ENCODE measurements around the gene CUX1. TPM values are rescaled to one million over a fixed set of nuclear protein-coding genes. Genes with fewer than 3 reads are reported as not detected.

Gene CUX1
- total and polyA plus RNA-seq, 2 of the 13 experiments (the other 11 are each of a cell fraction or from before 2014, with no cell fraction given) = 13.7 to 14.9 TPM

DNA sequence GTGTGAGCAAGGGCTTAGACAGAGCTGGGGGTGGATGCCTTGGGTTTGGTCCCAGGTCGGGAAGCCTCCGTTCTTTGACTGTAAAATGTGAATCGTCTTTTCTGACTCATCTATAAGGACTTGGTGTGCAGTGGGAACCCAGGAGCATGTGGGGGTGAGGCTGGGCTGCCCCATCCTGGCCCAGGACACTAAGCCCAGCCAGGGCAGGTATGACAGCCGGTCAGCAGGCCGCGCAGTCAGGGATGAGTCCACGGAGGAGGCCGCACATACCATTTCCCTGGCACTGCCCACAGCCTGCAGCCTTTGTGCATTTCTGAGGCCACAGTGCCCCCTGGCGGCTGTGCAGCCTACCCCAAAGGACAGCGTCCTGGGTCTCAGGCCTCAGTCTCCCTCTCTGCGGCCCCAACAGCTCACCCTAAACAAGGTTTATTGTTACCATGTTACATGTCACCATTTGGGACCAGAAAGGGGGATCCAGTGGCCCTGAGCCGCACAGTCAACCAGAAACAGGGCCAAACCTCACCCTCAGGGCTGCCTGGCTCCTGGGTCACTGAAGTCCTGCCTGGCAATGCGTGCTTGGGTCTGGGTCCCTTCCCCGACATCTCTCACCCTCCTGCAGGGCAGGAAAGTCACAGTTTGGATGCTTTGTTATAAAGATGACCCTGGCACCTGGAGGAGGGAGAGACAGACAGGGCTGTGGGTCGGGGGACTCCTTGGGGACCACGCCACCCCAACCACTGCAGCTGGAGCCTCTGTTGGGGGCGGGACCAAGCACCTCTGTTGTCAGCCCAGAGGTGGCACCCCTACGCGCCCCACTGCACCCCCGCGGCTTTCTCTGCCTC is 454.9 kb downstream of the CUX1 start (continued):
- no peak for TF ChIP-seq REL (CRISPR knock-in tag; conservative IDR thresholded peaks at IDR 0.05)
- no peak for TF ChIP-seq ZNF703 (CRISPR knock-in tag; IDR thresholded peaks at IDR 0.05; ENCODE audit: borderline replicate concordance)
- TF ChIP-seq, protein P1, sequence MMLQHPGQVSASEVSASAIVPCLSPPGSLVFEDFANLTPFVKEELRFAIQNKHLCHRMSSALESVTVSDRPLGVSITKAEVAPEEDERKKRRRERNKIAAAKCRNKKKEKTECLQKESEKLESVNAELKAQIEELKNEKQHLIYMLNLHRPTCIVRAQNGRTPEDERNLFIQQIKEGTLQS (CRISPR knock-in tag; IDR thresholded peaks at IDR 0.05) = peak; percentile 22; the same call in 1 of the 2 replicates
- TF ChIP-seq, protein P2, sequence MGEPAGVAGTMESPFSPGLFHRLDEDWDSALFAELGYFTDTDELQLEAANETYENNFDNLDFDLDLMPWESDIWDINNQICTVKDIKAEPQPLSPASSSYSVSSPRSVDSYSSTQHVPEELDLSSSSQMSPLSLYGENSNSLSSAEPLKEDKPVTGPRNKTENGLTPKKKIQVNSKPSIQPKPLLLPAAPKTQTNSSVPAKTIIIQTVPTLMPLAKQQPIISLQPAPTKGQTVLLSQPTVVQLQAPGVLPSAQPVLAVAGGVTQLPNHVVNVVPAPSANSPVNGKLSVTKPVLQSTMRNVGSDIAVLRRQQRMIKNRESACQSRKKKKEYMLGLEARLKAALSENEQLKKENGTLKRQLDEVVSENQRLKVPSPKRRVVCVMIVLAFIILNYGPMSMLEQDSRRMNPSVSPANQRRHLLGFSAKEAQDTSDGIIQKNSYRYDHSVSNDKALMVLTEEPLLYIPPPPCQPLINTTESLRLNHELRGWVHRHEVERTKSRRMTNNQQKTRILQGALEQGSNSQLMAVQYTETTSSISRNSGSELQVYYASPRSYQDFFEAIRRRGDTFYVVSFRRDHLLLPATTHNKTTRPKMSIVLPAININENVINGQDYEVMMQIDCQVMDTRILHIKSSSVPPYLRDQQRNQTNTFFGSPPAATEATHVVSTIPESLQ (CRISPR knock-in tag; conservative IDR thresholded peaks at IDR 0.05) = no peak
- TF ChIP-seq ZBTB1 (CRISPR knock-in tag; IDR thresholded peaks at IDR 0.05; ENCODE audit: borderline replicate concordance) = no peak
- no peak for TF ChIP-seq GFI1 (CRISPR knock-in tag; IDR thresholded peaks at IDR 0.05; ENCODE audit: borderline replicate concordance)
- no peak for TF ChIP-seq ZNF784 (CRISPR knock-in tag; IDR thresholded peaks at IDR 0.05; ENCODE audit: borderline replicate concordance)
- no peak for TF ChIP-seq GABPA (IDR thresholded peaks at IDR 0.05; ENCODE audit: low read depth, low read length)
- TF ChIP-seq GABPA (CRISPR knock-in tag; IDR thresholded peaks at IDR 0.05; ENCODE audit: low read depth) = no peak
- TF ChIP-seq ZFP36 (IDR thresholded peaks at IDR 0.05; ENCODE audit: borderline replicate concordance, low read depth, low read length, partially characterized antibody) = no peak
- no peak for TF ChIP-seq HDAC6 (IDR thresholded peaks at IDR 0.05; ENCODE audit: low read depth, low read length)
- peak; percentile 78; the same call in 1 of the 2 replicates for TF ChIP-seq HINFP (CRISPR knock-in tag; IDR thresholded peaks at IDR 0.05; ENCODE audit: low read depth)
- TF ChIP-seq RBM22 (optimal IDR thresholded peaks at IDR 0.05; ENCODE audit: low read length) = no peak
- TF ChIP-seq GATAD1 (CRISPR knock-in tag; IDR thresholded peaks at IDR 0.05) = 0 out of 2 replicates have a peak, but pooled peaks have one; percentile 38
- no peak for TF ChIP-seq NFKBIZ (CRISPR knock-in tag; IDR thresholded peaks at IDR 0.05)
- TF ChIP-seq ZBTB38 (CRISPR knock-in tag; IDR thresholded peaks at IDR 0.05) = peak; percentile 70; the same call in 1 of the 2 replicates
- TF ChIP-seq, protein P3, sequence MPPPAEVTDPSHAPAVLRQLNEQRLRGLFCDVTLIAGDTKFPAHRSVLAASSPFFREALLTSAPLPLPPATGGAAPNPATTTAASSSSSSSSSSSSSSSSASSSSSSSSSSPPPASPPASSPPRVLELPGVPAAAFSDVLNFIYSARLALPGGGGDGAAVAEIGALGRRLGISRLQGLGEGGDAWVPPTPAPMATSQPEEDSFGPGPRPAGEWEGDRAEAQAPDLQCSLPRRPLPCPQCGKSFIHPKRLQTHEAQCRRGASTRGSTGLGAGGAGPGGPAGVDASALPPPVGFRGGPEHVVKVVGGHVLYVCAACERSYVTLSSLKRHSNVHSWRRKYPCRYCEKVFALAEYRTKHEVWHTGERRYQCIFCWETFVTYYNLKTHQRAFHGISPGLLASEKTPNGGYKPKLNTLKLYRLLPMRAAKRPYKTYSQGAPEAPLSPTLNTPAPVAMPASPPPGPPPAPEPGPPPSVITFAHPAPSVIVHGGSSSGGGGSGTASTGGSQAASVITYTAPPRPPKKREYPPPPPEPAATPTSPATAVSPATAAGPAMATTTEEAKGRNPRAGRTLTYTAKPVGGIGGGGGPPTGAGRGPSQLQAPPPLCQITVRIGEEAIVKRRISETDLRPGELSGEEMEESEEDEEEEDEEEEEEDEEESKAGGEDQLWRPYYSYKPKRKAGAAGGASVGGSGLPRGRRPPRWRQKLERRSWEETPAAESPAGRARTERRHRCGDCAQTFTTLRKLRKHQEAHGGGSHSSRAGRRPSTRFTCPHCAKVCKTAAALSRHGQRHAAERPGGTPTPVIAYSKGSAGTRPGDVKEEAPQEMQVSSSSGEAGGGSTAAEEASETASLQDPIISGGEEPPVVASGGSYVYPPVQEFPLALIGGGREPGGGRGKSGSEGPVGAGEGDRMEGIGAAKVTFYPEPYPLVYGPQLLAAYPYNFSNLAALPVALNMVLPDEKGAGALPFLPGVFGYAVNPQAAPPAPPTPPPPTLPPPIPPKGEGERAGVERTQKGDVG (CRISPR knock-in tag; IDR thresholded peaks at IDR 0.05; ENCODE audit: borderline replicate concordance) = no peak
- TF ChIP-seq NR2C2 (CRISPR knock-in tag; IDR thresholded peaks at IDR 0.05; ENCODE audit: borderline replicate concordance) = 0 out of 2 replicates have a peak, but pooled peaks have one; percentile 49
- TF ChIP-seq NFYB (CRISPR knock-in tag; IDR thresholded peaks at IDR 0.05) = no peak
- no peak for TF ChIP-seq ZNF607 (CRISPR knock-in tag; IDR thresholded peaks at IDR 0.05; ENCODE audit: borderline replicate concordance)
- TF ChIP-seq GATAD2A (CRISPR knock-in tag; IDR thresholded peaks at IDR 0.05) = peak; percentile 54; the same call in 1 of the 2 replicates
- no peak for TF ChIP-seq CENPX (CRISPR knock-in tag; IDR thresholded peaks at IDR 0.05)
